HTR-8/SVneo (cell line): ENCODE measurements around the gene SPATA33.
"Not testable (repeated sequence)": the region's sequence is repeated elsewhere in the genome, so short reads cannot be mapped to it uniquely, and the experiment has no call there.

Experiments used
- DNase-seq: peaks from one replicate; pipeline ENCODE4 v3.0.0; 2011; ENCODE audit warnings: low spot score, mixed read lengths; ENCODE audit not compliant: insufficient read length
- FAIRE-seq: peaks from 2 replicates; lab custom pipeline; 2011; peaks lifted over from hg19 to GRCh38; lab: Jason Lieb, UNC

The SPATA33 gene

GRCh38 chr16:89624777-89625761, 32.6 kb upstream of the SPATA33 start:
- FAIRE-seq = no peak

GRCh38 chr16:89629827-89630610, 27.6 kb upstream of the SPATA33 start:
- FAIRE-seq = no peak
- DNase-seq = no peak

More at GRCh38 chr16:89624777-89625761, 32.6 kb upstream of the SPATA33 start:
- DNase-seq = no peak

- DNase-seq (no peak), FAIRE-seq (no peak)
Measured at GRCh38 chr16:89633064-89633631, 24.5 kb upstream of the SPATA33 start.

DNA sequence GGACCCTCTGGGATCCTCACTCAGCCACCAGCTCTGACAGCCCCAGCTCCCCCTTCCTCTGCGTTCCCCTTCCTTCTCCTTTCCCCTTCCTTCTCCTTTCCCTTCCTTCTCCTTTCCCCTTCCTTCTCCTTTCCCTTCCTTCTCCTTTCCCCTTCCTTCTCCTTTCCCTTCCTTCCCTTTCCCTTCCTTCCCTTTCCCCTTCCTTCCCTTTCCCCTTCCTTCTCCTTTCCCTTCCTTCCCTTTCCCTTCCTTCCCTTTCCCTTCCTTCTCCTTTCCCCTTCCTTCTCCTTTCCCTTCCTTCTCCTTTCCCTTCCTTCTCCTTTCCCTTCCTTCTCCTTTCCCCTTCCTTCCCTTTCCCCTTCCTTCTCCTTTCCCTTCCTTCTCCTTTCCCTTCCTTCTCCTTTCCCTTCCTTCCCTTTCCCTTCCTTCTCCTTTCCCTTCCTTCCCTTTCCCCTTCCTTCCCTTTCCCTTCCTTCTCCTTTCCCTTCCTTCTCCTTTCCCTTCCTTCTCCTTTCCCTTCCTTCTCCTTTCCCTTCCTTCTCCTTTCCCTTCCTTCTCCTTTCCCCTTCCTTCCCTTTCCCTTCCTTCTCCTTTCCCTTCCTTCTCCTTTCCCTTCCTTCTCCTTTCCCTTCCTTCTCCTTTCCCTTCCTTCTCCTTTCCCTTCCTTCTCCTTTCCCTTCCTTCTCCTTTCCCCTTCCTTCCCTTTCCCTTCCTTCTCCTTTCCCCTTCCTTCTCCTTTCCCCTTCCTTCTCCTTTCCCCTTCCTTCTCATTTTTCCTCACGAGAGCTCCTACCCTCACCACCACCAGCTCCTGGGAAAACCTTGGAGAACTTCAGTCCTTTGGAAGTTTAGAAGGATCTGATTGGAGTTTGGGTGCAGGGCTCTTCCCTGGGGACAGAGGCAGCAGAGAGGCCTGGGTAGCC, 22.9 kb upstream of the SPATA33 start:
- DNase-seq, FAIRE-seq: not testable (repeated sequence)

- DNase-seq (no peak), FAIRE-seq (no peak)
Measured at GRCh38 chr16:89636663-89637062, 21.0 kb upstream of the SPATA33 start.

GRCh38 chr16:89637379-89637778, 20.3 kb upstream of the SPATA33 start:
- FAIRE-seq (peak; percentile 46), DNase-seq (no peak)

GRCh38 chr16:89638455-89638854, 19.2 kb upstream of the SPATA33 start:
- DNase-seq = no peak
- FAIRE-seq = peak; percentile 79

GRCh38 chr16:89639385-89639784, 18.3 kb upstream of the SPATA33 start:
- DNase-seq = no peak
- peak; percentile 49 for FAIRE-seq

GRCh38 chr16:89641458-89642119, 16.0 kb upstream of the SPATA33 start:
- DNase-seq = no peak
- no peak for FAIRE-seq

DNA sequence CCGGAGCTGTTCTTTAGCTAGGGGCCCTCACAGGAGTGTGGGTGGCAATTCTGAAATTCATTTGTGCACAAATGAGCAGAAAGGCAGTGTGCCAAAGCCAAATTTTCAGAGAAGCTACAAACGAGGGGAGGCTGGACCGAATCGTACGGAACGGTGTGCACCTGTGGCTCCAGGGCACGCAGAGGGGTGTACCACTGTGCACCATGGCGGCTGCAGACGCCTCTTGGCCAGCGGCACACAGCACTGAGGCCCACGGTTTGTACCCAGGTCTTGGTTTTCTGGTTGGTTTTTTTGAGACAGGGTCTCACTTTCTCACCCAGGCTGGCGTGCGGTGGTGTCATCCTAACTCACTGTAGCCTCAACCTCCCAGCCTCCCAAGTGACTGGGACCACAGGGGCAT, 15.1 kb upstream of the SPATA33 start:
- no peak for FAIRE-seq
- no peak for DNase-seq

GRCh38 chr16:89643769-89644300, 13.8 kb upstream of the SPATA33 start:
- no peak for FAIRE-seq
- DNase-seq = no peak

GRCh38 chr16:89645122-89645521, 12.5 kb upstream of the SPATA33 start:
- DNase-seq (no peak), FAIRE-seq (no peak)

- DNase-seq = no peak
- no peak for FAIRE-seq
Measured at GRCh38 chr16:89646270-89646669, 11.4 kb upstream of the SPATA33 start.

- DNase-seq (no peak), FAIRE-seq (no peak)
Measured at GRCh38 chr16:89646906-89647305, 10.7 kb upstream of the SPATA33 start.

DNA sequence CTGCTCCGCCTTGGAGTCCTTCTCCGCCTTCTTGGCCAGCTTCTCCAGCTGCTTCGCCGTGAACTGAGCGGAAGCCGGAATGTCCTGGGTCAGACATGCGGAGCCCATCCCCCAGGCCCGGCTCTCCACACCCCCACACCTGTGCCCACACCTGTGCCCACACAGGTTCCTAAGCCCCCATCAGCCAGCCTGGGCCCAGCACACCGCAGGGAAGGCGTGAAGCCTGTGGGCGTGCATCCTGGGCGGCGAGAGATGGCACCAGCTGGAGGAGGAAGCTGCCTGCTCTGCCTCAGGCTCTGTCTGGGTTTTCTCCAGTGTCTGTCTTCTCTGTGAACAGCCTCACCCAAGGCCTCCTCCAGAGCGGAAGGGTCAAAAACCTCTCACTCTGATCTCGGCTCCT, 6.1 kb upstream of the SPATA33 start:
- DNase-seq (no peak), FAIRE-seq (no peak)

DNA sequence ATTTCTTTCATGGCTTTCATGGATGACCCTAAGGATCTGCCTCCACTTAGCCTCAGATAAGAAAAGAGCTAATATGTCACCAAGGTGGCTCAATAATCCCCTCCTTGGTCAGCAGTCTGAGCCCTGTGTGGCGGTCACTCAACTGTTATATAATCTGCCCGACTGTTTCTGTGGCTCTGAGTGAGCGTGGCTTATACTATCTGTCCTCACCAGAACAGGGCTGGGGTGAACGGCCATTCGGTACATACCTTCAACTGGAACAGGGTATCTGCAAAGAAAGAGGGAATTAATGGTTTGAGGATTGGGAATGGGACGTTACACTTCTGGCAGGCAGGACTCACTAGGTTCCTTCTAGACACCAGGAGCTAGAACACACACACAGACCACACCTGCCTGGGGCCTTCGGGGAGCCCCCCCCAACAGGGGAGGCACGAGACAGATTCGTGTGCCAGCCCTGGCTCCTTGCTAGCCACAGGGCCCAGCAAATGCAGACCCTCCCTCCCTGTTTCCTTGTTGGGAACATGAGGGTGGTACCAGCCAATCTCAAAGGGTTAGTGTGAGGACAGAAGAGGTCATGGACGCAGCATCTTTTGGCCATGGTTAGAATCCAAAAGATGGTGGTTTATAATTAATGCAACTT, 3.9 kb upstream of the SPATA33 start:
- DNase-seq (no peak), FAIRE-seq (no peak)

GRCh38 chr16:89655062-89655643, 2.5 kb upstream of the SPATA33 start:
- no peak for FAIRE-seq
- DNase-seq = no peak
